Fibroblast of skin of right quadriceps (primary cell): ENCODE data around the gene MPRIP.
A peak's percentile ranks its signal among the peaks of the same experiment; 100 is the strongest.

Experiments used
- DNase-seq: peaks from one replicate; pipeline ENCODE4 v3.0.0-alpha.2; 2013

MPRIP gene

GRCh38 chr17:17221329-17221728, 179.1 kb downstream of the MPRIP start:
- no peak for DNase-seq

- DNase-seq = no peak
Measured at GRCh38 chr17:17223736-17224135, 181.5 kb downstream of the MPRIP start.

- no peak for DNase-seq
Measured at GRCh38 chr17:17224137-17224536, 181.9 kb downstream of the MPRIP start.

- DNase-seq = no peak
Measured at GRCh38 chr17:17225901-17226300, 183.6 kb downstream of the MPRIP start.

- DNase-seq = no peak
Measured at GRCh38 chr17:17226451-17227265, 184.4 kb downstream of the MPRIP start.

- DNase-seq = no peak
Measured at GRCh38 chr17:17227608-17228520, 185.6 kb downstream of the MPRIP start.

- no peak for DNase-seq
Measured at GRCh38 chr17:17228521-17229279, 186.4 kb downstream of the MPRIP start.

GRCh38 chr17:17229416-17230384, 187.4 kb downstream of the MPRIP start:
- no peak for DNase-seq

- no peak for DNase-seq
Measured at GRCh38 chr17:17231621-17232302, 189.5 kb downstream of the MPRIP start.

GRCh38 chr17:17232303-17232621, 190.0 kb downstream of the MPRIP start:
- no peak for DNase-seq

GRCh38 chr17:17235212-17236174, 193.2 kb downstream of the MPRIP start:
- DNase-seq = peak; percentile 6

- DNase-seq = peak; percentile 23
Measured at GRCh38 chr17:17236295-17237025, 194.2 kb downstream of the MPRIP start.

GRCh38 chr17:17237026-17237799, 195.0 kb downstream of the MPRIP start, which contains the start of gene FLCN:
Gene FLCN, minus strand, starts transcription at chr17:17237168. Its CDS starts 9,031 bp downstream, at chr17:17228137.
- DNase-seq = peak; percentile 90

GRCh38 chr17:17239832-17240231, 197.6 kb downstream of the MPRIP start:
- DNase-seq = no peak

GRCh38 chr17:17241656-17242055, 199.4 kb downstream of the MPRIP start:
- DNase-seq = no peak

- DNase-seq = no peak
Measured at GRCh38 chr17:17242246-17242645, 200.0 kb downstream of the MPRIP start.
